Gastrocnemius medialis (tissue), 4 donors: ENCODE data around the gene SLC9A7. TPM values are rescaled to one million over a fixed set of nuclear protein-coding genes. Genes with fewer than 3 reads are reported as not detected.

ENCODE experiments used
- ATAC-seq, 2 donors: fragments of 150-250 bp; one replicate each; pipeline ENCODE4 v1.9.1; 2016
- DNase-seq, 2 donors: peaks; one replicate each; pipeline ENCODE4 v3.0.0-alpha.2; 2019
- H3K27ac ChIP-seq, 4 donors: fragments of 200-600 bp; sonication (generic); 1 replicate in 1 of 4; 2 replicates in 3 of 4; pipeline ENCODE4 v1.5.1; 2016 to 2018; ENCODE audit warnings: mild to moderate bottlenecking in 2 of 4, moderate library complexity in 1 of 4
- H3K27me3 ChIP-seq, 3 donors: fragments of 200-600 bp; sonication (generic) in 2 of 3; 1 replicate in 1 of 3; 2 replicates in 2 of 3; pipeline versions ENCODE4 v1.5.1 to v1.6.0; 2016 to 2019; ENCODE audit warnings: mild to moderate bottlenecking in 1 of 3, moderate library complexity in 1 of 3
- H3K36me3 ChIP-seq, 2 donors: fragments of 200-600 bp; sonication (generic) in 1 of 2; one replicate each; pipeline ENCODE4 v1.5.1; 2017 to 2018
- H3K4me1 ChIP-seq, 2 donors: fragments of 200-600 bp; sonication (generic) in 1 of 2; one replicate each; pipeline ENCODE4 v1.5.1; 2016 to 2017; ENCODE audit warnings: mild to moderate bottlenecking in 2 of 2
- H3K4me3 ChIP-seq, 4 donors: fragments of 200-600 bp; sonication (generic) in 3 of 4; 1 replicate in 1 of 4; 2 replicates in 3 of 4; pipeline ENCODE4 v1.5.1; 2016 to 2019; ENCODE audit warnings: mild to moderate bottlenecking in 2 of 4
- H3K9me3 ChIP-seq, 3 donors: fragments of 200-600 bp; sonication (generic) in 2 of 3; 1 replicate in 1 of 3; 2 replicates in 2 of 3; pipeline ENCODE4 v1.5.1; 2016 to 2019
- CTCF ChIP-seq, 5 experiments: fragments of 450-650 bp in 3 of 5; fragments of 200-600 bp in 2 of 5; sonication (generic) in 2 of 5; IDR thresholded peaks in 4 of 5; conservative IDR thresholded peaks in 1 of 5; 1 replicate in 4 of 5; 2 replicates in 1 of 5; pipeline ENCODE4 v1.5.1; 2016 to 2019; ENCODE audit warnings: antibody characterized with exemption in 5 of 5, mild to moderate bottlenecking in 3 of 5, moderate library complexity in 3 of 5
- POLR2A ChIP-seq, 2 donors: fragments of 450-650 bp; IDR thresholded peaks; one replicate each; pipeline ENCODE4 v1.6.1; 2017; ENCODE audit warnings: antibody characterized with exemption in 2 of 2, mild to moderate bottlenecking in 2 of 2, moderate library complexity in 2 of 2
- in situ Hi-C, 4 donors: fragments of 200-750 bp; cut with MboI; loops; one replicate each; pipeline versions ENCODE4 v1.15.0 to v1.8.0; 2017; ENCODE audit warnings: low sequenced_read_pairs in 4 of 4
- intact Hi-C: fragments of 100-400 bp; cut with DNase I; formaldehyde crosslinking; loops from one replicate; pipeline ENCODE4 v1.15.1; 2023; ENCODE audit warnings: low total_unique reads
- total RNA-seq, 4 donors: library from RNA; depleted of rRNA; stranded (reverse); fragments of >200 nt; gene quantifications; one replicate each; pipeline versions ENCODE4 v1.1.0 to v1.2.3, GENCODE V29; 2016

The SLC9A7 gene
- total RNA-seq, 4 donors from 2014 or later = 13.3 to 27.4 (median 20.0) TPM

GRCh38 chrX:46617906-46618305, 141.0 kb downstream of the SLC9A7 start:
- Histone ChIP-seq H3K27ac (no peak overlapping the region), H3K9me3 (no peaks in the 10 kb centered on the region), H3K27me3 (no peaks in the 10 kb centered on the region), H3K4me1 (no peaks in the 10 kb centered on the region), H3K4me3 (no peak overlapping the region), H3K36me3 (peaks cover 0 to 9% of the 10 kb centered on the region in 2 donors)
- DNase-seq (no peak), ATAC-seq (no peak)
- TF ChIP-seq POLR2A (IDR thresholded peaks at IDR 0.05) = no peak
- in situ Hi-C loops = no loop called here
- intact Hi-C loops = no loop called here

- no peak for ATAC-seq
- in situ Hi-C loops = no loop called here
Observed at GRCh38 chrX:46611658-46612362, 147.1 kb downstream of the SLC9A7 start.

GRCh38 chrX:46610070-46610658, 148.8 kb downstream of the SLC9A7 start:
- Histone ChIP-seq H3K4me3 (no peak overlapping the region), H3K27me3 (no peaks in the 10 kb centered on the region), H3K36me3 (no peaks in the 10 kb centered on the region), H3K4me1 (no peaks in the 10 kb centered on the region), H3K27ac (no peak overlapping the region), H3K9me3 (no peaks in the 10 kb centered on the region)
- no peak for TF ChIP-seq POLR2A (IDR thresholded peaks at IDR 0.05)
- no peak for TF ChIP-seq CTCF (IDR thresholded peaks at IDR 0.05 in 4 of 5, conservative IDR thresholded peaks at IDR 0.05 in 1 of 5)
- DNase-seq (no peak), ATAC-seq (no peak)
- intact Hi-C loops (no loop called here), in situ Hi-C loops (no loop called here)

More at GRCh38 chrX:46611658-46612362, 147.1 kb downstream of the SLC9A7 start:
- intact Hi-C loops = no loop called here
- Histone ChIP-seq H3K9me3 (no peaks in the 10 kb centered on the region), H3K36me3 (no peaks in the 10 kb centered on the region), H3K27ac (no peak overlapping the region), H3K4me1 (no peaks in the 10 kb centered on the region), H3K4me3 (no peak overlapping the region), H3K27me3 (no peaks in the 10 kb centered on the region)
- no peak for TF ChIP-seq CTCF (IDR thresholded peaks at IDR 0.05 in 4 of 5, conservative IDR thresholded peaks at IDR 0.05 in 1 of 5)
- TF ChIP-seq POLR2A (IDR thresholded peaks at IDR 0.05) = no peak
- DNase-seq = no peak

GRCh38 chrX:46607916-46608315, 151.0 kb downstream of the SLC9A7 start:
- in situ Hi-C loops = no loop called here
- no peak overlapping the region for H3K27ac ChIP-seq
- TF ChIP-seq POLR2A (IDR thresholded peaks at IDR 0.05) (no peak), CTCF (IDR thresholded peaks at IDR 0.05 in 4 of 5, conservative IDR thresholded peaks at IDR 0.05 in 1 of 5) (no peak)

GRCh38 chrX:46602468-46603102, 156.3 kb downstream of the SLC9A7 start:
- no peaks in the 10 kb centered on the region for H3K27me3 ChIP-seq
- in situ Hi-C loops (no loop called here), intact Hi-C loops (no loop called here)
- no peaks in the 10 kb centered on the region for H3K4me1 ChIP-seq
- no peaks in the 10 kb centered on the region for H3K9me3 ChIP-seq
- DNase-seq (no peak), ATAC-seq (no peak)
- no peak overlapping the region for H3K4me3 ChIP-seq
- no peak for TF ChIP-seq POLR2A (IDR thresholded peaks at IDR 0.05)
- TF ChIP-seq CTCF (IDR thresholded peaks at IDR 0.05 in 4 of 5, conservative IDR thresholded peaks at IDR 0.05 in 1 of 5) = no peak
- no peak overlapping the region for H3K27ac ChIP-seq
- H3K36me3 ChIP-seq = no peaks in the 10 kb centered on the region

More at GRCh38 chrX:46607916-46608315, 151.0 kb downstream of the SLC9A7 start:
- H3K36me3 ChIP-seq = no peaks in the 10 kb centered on the region
- no peaks in the 10 kb centered on the region for H3K27me3 ChIP-seq
- H3K9me3 ChIP-seq = no peaks in the 10 kb centered on the region
- ATAC-seq (no peak), DNase-seq (no peak)
- no peaks in the 10 kb centered on the region for H3K4me1 ChIP-seq
- intact Hi-C loops = no loop called here
- H3K4me3 ChIP-seq = no peak overlapping the region
